ENCODE measurements around the gene SLC34A1. TPM values are rescaled to one million over a fixed set of nuclear protein-coding genes. Genes with fewer than 3 reads are reported as not detected.
"Not testable (repeated sequence)": the region's sequence is repeated elsewhere in the genome, so short reads cannot be mapped to it uniquely, and the experiment has no call there.

The SLC34A1 gene
- total RNA-seq, 4 donors from 2014 or later = not detected

- TF ChIP-seq, protein P1, sequence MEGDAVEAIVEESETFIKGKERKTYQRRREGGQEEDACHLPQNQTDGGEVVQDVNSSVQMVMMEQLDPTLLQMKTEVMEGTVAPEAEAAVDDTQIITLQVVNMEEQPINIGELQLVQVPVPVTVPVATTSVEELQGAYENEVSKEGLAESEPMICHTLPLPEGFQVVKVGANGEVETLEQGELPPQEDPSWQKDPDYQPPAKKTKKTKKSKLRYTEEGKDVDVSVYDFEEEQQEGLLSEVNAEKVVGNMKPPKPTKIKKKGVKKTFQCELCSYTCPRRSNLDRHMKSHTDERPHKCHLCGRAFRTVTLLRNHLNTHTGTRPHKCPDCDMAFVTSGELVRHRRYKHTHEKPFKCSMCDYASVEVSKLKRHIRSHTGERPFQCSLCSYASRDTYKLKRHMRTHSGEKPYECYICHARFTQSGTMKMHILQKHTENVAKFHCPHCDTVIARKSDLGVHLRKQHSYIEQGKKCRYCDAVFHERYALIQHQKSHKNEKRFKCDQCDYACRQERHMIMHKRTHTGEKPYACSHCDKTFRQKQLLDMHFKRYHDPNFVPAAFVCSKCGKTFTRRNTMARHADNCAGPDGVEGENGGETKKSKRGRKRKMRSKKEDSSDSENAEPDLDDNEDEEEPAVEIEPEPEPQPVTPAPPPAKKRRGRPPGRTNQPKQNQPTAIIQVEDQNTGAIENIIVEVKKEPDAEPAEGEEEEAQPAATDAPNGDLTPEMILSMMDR (IDR thresholded peaks at IDR 0.05) = no peak
- no peak for TF ChIP-seq POLR2A (IDR thresholded peaks at IDR 0.05)
- Histone ChIP-seq H3K4me3 (no peak overlapping the region), H3K9me3 (no peaks in the 10 kb centered on the region), H3K4me1 (no peaks in the 10 kb centered on the region), H3K27ac (no peak overlapping the region), H3K27me3 (no peaks in the 10 kb centered on the region), H3K36me3 (no peaks in the 10 kb centered on the region)
- intact Hi-C loops (cut with DNase I; ENCODE audit: low total_unique reads) = no loop called here
- DNase-seq = no peak
These were observed 28.5 kb downstream of the SLC34A1 start for GRCh38 chr5:177412603-177413233.

DNA sequence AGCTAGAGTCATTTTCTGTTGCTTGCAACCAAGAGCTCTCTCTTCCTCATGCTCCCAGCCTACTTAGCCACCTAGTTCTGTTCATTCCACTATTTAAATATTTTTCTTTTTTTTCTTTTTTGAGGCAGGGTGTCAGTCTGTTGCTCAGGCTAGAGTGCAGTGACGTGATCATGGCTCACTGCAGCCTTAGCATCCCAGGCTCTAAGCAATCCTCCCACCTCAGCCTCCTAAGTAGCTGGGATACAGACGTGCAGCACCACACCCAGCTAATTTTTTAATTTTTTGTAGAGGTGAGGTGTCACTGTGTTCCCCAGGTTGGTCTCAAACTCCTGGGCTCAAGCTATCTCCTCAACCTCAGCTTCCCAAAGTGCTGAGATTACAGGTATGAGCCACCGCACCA, 30.2 kb downstream of the SLC34A1 start:
- Histone ChIP-seq H3K36me3 (no peaks in the 10 kb centered on the region), H3K27me3 (no peaks in the 10 kb centered on the region), H3K4me1 (no peaks in the 10 kb centered on the region), H3K27ac (no peak overlapping the region), H3K9me3 (no peaks in the 10 kb centered on the region), H3K4me3 (no peak overlapping the region)
- DNase-seq = no peak
- intact Hi-C loops (cut with DNase I; ENCODE audit: low total_unique reads) = no loop called here
- TF ChIP-seq, protein P1 (IDR thresholded peaks at IDR 0.05) = no peak
- no peak for TF ChIP-seq POLR2A (IDR thresholded peaks at IDR 0.05)

GRCh38 chr5:177417081-177417480, 32.8 kb downstream of the SLC34A1 start:
- H3K4me3 ChIP-seq; H3K27me3 ChIP-seq; H3K27ac ChIP-seq; H3K36me3 ChIP-seq; intact Hi-C loops (cut with DNase I; ENCODE audit: low total_unique reads); H3K9me3 ChIP-seq; H3K4me1 ChIP-seq; DNase-seq: not testable (repeated sequence)

GRCh38 chr5:177419046-177419445, 34.8 kb downstream of the SLC34A1 start:
- DNase-seq = no peak
- TF ChIP-seq, protein P1 (IDR thresholded peaks at IDR 0.05) = no peak
- no peak for TF ChIP-seq POLR2A (IDR thresholded peaks at IDR 0.05)
- no peaks in the 10 kb centered on the region for H3K36me3 ChIP-seq
- H3K4me3 ChIP-seq = no peak overlapping the region
- H3K9me3 ChIP-seq = no peaks in the 10 kb centered on the region
- no peaks in the 10 kb centered on the region for H3K4me1 ChIP-seq
- H3K27ac ChIP-seq = no peak overlapping the region
- H3K27me3 ChIP-seq = no peaks in the 10 kb centered on the region
- intact Hi-C loops (cut with DNase I; ENCODE audit: low total_unique reads) = no loop called here

GRCh38 chr5:177420472-177420871, 36.2 kb downstream of the SLC34A1 start:
- H3K4me1 ChIP-seq; H3K36me3 ChIP-seq; H3K4me3 ChIP-seq; H3K9me3 ChIP-seq; H3K27me3 ChIP-seq; H3K27ac ChIP-seq; DNase-seq; intact Hi-C loops (cut with DNase I; ENCODE audit: low total_unique reads): not testable (repeated sequence)

DNA sequence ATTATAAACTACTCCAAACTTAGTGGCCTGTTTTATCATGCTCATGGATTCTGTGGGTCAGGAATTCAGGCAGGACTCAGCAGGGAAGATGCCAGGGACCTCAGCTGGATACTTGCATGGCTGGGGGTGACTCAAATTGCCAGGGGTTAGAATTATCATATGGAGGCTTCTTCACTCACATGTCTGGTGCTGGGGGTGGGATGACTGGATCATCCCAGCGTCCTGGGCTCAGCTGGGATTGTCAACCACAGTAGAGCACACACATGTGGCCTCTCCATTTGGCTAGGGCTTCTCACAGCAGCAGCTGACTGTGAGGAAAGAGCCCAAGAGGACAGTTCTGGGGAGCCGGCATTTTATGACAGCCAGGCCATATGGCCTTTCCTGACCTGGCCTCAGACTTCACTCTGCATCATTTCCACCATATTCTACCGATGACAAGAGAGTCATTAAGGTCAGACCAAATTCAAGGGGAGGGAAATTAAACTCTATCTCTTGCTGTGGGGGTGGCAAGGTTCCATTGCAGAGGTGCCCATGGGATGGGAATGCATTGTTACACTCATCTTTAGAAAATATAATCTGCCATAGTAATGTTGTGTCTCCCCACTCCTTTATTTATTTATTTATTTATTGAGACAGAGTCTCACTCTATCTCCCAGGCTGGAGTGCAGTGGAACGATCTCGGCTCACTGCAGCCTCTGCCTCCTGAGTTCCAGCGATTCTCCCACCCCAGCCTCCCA, 37.0 kb downstream of the SLC34A1 start:
- DNase-seq = no peak
- Histone ChIP-seq H3K27me3 (no peaks in the 10 kb centered on the region), H3K9me3 (no peaks in the 10 kb centered on the region), H3K27ac (no peak overlapping the region), H3K4me3 (no peak overlapping the region), H3K36me3 (no peaks in the 10 kb centered on the region), H3K4me1 (no peaks in the 10 kb centered on the region)
- intact Hi-C loops (cut with DNase I; ENCODE audit: low total_unique reads) = no loop called here
- no peak for TF ChIP-seq POLR2A (IDR thresholded peaks at IDR 0.05)
- TF ChIP-seq, protein P1 (IDR thresholded peaks at IDR 0.05) = no peak

Data from uterus (tissue), 4 donors.